Left ventricle myocardium superior (tissue), 1 donor: ENCODE results near the gene ANKRD13A. TPM values are rescaled to one million over a fixed set of nuclear protein-coding genes. Genes with fewer than 3 reads are reported as not detected.
A peak's percentile ranks its signal among the peaks of the same experiment; 100 is the strongest.
"Not testable (repeated sequence)": the region's sequence is repeated elsewhere in the genome, so short reads cannot be mapped to it uniquely, and the experiment has no call there.

ENCODE experiments used
- ATAC-seq: fragments of 200-7000 bp; cut with Tn5 transposase; one replicate; pipeline ENCODE4 v1.9.1; 2020; ENCODE audit warnings: mild to moderate bottlenecking, moderate library complexity
- DNase-seq: peaks from one replicate; pipeline ENCODE4 v3.0.0-alpha.2; 2020
- intact Hi-C: fragments of 100-400 bp; cut with micrococcal nuclease; formaldehyde crosslinking; loops from one replicate; pipeline ENCODE4 v1.11.0; 2022
- total RNA-seq: library from RNA; stranded (reverse); fragmentation: NEBNext Ultra II Directional; extraction: Animal tissue kit (Norgen Biotek cat#: 25700); gene quantifications from one replicate; pipeline ENCODE4 v1.2.1, GENCODE V29; 2021
- donor health status: DM: no; HTN: yes; CAD: no; lungs with severe emphysema.

Gene ANKRD13A
- total RNA-seq, 1 donor from 2014 or later, result 24.4 TPM

GRCh38 chr12:109981311-109981710, 17.9 kb upstream of the ANKRD13A start:
- intact Hi-C loops, result no loop called here
- DNase-seq, result no peak
- ATAC-seq, result no peak

- intact Hi-C loops, result no loop called here
- DNase-seq (no peak), ATAC-seq (no peak)
Observed at GRCh38 chr12:109982210-109982609, 17.0 kb upstream of the ANKRD13A start.

GRCh38 chr12:109983432-109984142, 15.6 kb upstream of the ANKRD13A start:
- ATAC-seq, result peak; percentile 92

GRCh38 chr12:109986236-109986635, 13.0 kb upstream of the ANKRD13A start:
- DNase-seq, intact Hi-C loops, ATAC-seq: not testable (repeated sequence)

More at GRCh38 chr12:109983432-109984142, 15.6 kb upstream of the ANKRD13A start:
- no peak for DNase-seq
- intact Hi-C loops, result no loop called here

GRCh38 chr12:109987615-109988014, 11.6 kb upstream of the ANKRD13A start:
- ATAC-seq (no peak), DNase-seq (no peak)
- intact Hi-C loops, result no loop called here

- no peak for ATAC-seq
- DNase-seq, result no peak
- intact Hi-C loops, result no loop called here
Observed at GRCh38 chr12:109988274-109988673, 11.0 kb upstream of the ANKRD13A start.

- intact Hi-C loops, result no loop called here
- ATAC-seq (no peak), DNase-seq (no peak)
Observed at GRCh38 chr12:109988903-109989302, 10.3 kb upstream of the ANKRD13A start.

GRCh38 chr12:109989380-109989779, 9.8 kb upstream of the ANKRD13A start:
- DNase-seq, result no peak
- ATAC-seq, result no peak
- intact Hi-C loops, result no loop called here

- DNase-seq, result no peak
- intact Hi-C loops, result no loop called here
- no peak for ATAC-seq
Observed at GRCh38 chr12:109991586-109991985, 7.6 kb upstream of the ANKRD13A start.

- no peak for ATAC-seq
- intact Hi-C loops, result no loop called here
- no peak for DNase-seq
Observed at GRCh38 chr12:109993091-109993490, 6.1 kb upstream of the ANKRD13A start.

GRCh38 chr12:109994401-109995175, 4.6 kb upstream of the ANKRD13A start:
- no peak for ATAC-seq
- no peak for DNase-seq
- intact Hi-C loops, result no loop called here

GRCh38 chr12:109995361-109995685, 3.9 kb upstream of the ANKRD13A start:
- intact Hi-C loops, result no loop called here
- DNase-seq (no peak), ATAC-seq (no peak)

GRCh38 chr12:109995686-109996482, 3.3 kb upstream of the ANKRD13A start, which contains the start of gene GIT2:
Gene GIT2 (minus strand): TSS chr12:109996368. CDS start chr12:109996224, 144 bp downstream.
- DNase-seq (peak; percentile 96), ATAC-seq (peak; percentile 89)
- intact Hi-C loops, result no loop called here

- intact Hi-C loops, result no loop called here
Observed at GRCh38 chr12:109996483-109996853, 2.8 kb upstream of the ANKRD13A start.

GRCh38 chr12:109997393-109997792, 1.8 kb upstream of the ANKRD13A start:
- no peak for DNase-seq
- no peak for ATAC-seq
- intact Hi-C loops, result no loop called here

More at GRCh38 chr12:109996483-109996853, 2.8 kb upstream of the ANKRD13A start:
- DNase-seq (no peak), ATAC-seq (no peak)

- DNase-seq (no peak), ATAC-seq (no peak)
- intact Hi-C loops, result no loop called here
Observed at GRCh38 chr12:109998241-109998903, 858 bp upstream of the ANKRD13A start.

GRCh38 chr12:109999649-109999971, 380 bp downstream of the ANKRD13A start:
- ATAC-seq (no peak), DNase-seq (no peak)
- intact Hi-C loops, result no loop called here

GRCh38 chr12:109999983-110000505, 814 bp downstream of the ANKRD13A start:
- intact Hi-C loops, result no loop called here

GRCh38 chr12:110001596-110001995, 2.4 kb downstream of the ANKRD13A start:
- intact Hi-C loops, result no loop called here
- DNase-seq (no peak), ATAC-seq (no peak)

More at GRCh38 chr12:109999983-110000505, 814 bp downstream of the ANKRD13A start:
- DNase-seq (peak; percentile 43), ATAC-seq (no peak)
